WTC11 (cell line): Measurements from ENCODE around the gene GPHA2. TPM values are rescaled to one million over a fixed set of nuclear protein-coding genes. Genes with fewer than 3 reads are reported as not detected.

Experiments used
- ATAC-seq: fragments of 200-7000 bp; cut with Tn5 transposase; 2 replicates; pipeline ENCODE4 v1.10.0; 2021; ENCODE audit warnings: mild to moderate bottlenecking, moderate library complexity
- CTCF ChIA-PET: fragments of 300-600 bp; sonication (Branson Sonifier 250); formaldehyde crosslinking; loops from one replicate; lab custom pipeline; 2021; ENCODE audit warnings: antibody characterized with exemption; lab: Charles Lee
- POLR2A ChIA-PET: fragments of 350-600 bp; sonication (Branson Sonifier 250); formaldehyde crosslinking; loops from one replicate; lab custom pipeline; 2021; ENCODE audit warnings: antibody characterized with exemption; lab: Charles Lee
- DNase-seq: peaks from one replicate; pipeline ENCODE4 v3.0.0; 2021; ENCODE audit warnings: low spot score
- H3K27ac Mint-ChIP-seq: 2 replicates; pipeline ENCODE4 v1.8.0; 2021; ENCODE audit warnings: mixed read lengths
- H3K27me3 Mint-ChIP-seq: 2 replicates; pipeline ENCODE4 v1.8.0; 2021; ENCODE audit warnings: low read depth, mild to moderate bottlenecking, moderate library complexity, mixed read lengths
- H3K36me3 Mint-ChIP-seq: 2 replicates; pipeline ENCODE4 v1.8.0; 2021; ENCODE audit warnings: mixed read lengths
- H3K4me1 Mint-ChIP-seq: 2 replicates; pipeline ENCODE4 v1.8.0; 2022; ENCODE audit warnings: mixed read lengths
- H3K4me3 Mint-ChIP-seq: 2 replicates; pipeline ENCODE4 v1.8.0; 2021; ENCODE audit warnings: mild to moderate bottlenecking, moderate library complexity, mixed read lengths
- H3K9me3 Mint-ChIP-seq: 2 replicates; pipeline ENCODE4 v1.8.0; 2021; ENCODE audit warnings: mixed read lengths
- CREM ChIP-seq: sonication (generic); formaldehyde crosslinking; IDR thresholded peaks from 2 replicates; pipeline ENCODE4 v1.8.1; 2022; ENCODE audit warnings: mild to moderate bottlenecking, missing genetic modification reagents, moderate library complexity
- FOXK1 ChIP-seq: sonication (generic); formaldehyde crosslinking; IDR thresholded peaks from 2 replicates; pipeline ENCODE4 v1.8.0; 2022; ENCODE audit warnings: mild to moderate bottlenecking, moderate library complexity, missing genetic modification reagents
- FOXP4 ChIP-seq: sonication (generic); formaldehyde crosslinking; IDR thresholded peaks from 2 replicates; pipeline ENCODE4 v1.8.0; 2022; ENCODE audit warnings: mild to moderate bottlenecking, missing genetic modification reagents
- GRHL2 ChIP-seq: fragments of 250-450 bp; sonication (Bioruptor Pico); IDR thresholded peaks from 2 replicates; pipeline ENCODE4 v1.8.0; 2022; ENCODE audit warnings: mild to moderate bottlenecking, moderate library complexity; ENCODE audit not compliant: insufficient replicate concordance, severe bottlenecking
- GTF2I ChIP-seq: fragments of 250-450 bp; sonication (Bioruptor Pico); conservative IDR thresholded peaks from 2 replicates; pipeline ENCODE4 v1.4.0; 2021; ENCODE audit warnings: mild to moderate bottlenecking
- HMGA2 ChIP-seq: fragments of 250-450 bp; sonication (Bioruptor Pico); IDR thresholded peaks from 2 replicates; pipeline ENCODE4 v1.4.0; 2021; ENCODE audit warnings: mild to moderate bottlenecking, moderate library complexity
- HMGXB4 ChIP-seq: sonication (generic); formaldehyde crosslinking; IDR thresholded peaks from 2 replicates; pipeline ENCODE4 v1.8.1; 2023; ENCODE audit warnings: mild to moderate bottlenecking, moderate library complexity, missing genetic modification reagents
- MAX ChIP-seq: sonication (generic); formaldehyde crosslinking; IDR thresholded peaks from 2 replicates; pipeline ENCODE4 v1.8.0; 2022; ENCODE audit warnings: mild to moderate bottlenecking, missing genetic modification reagents
- MLX ChIP-seq: sonication (generic); formaldehyde crosslinking; IDR thresholded peaks from 2 replicates; pipeline ENCODE4 v1.8.1; 2023; ENCODE audit warnings: mild to moderate bottlenecking, missing genetic modification reagents, moderate library complexity
- MYBL2 ChIP-seq: sonication (generic); formaldehyde crosslinking; IDR thresholded peaks from 2 replicates; pipeline ENCODE4 v1.8.1; 2023; ENCODE audit warnings: mild to moderate bottlenecking, moderate library complexity, missing genetic modification reagents
- NFATC4 ChIP-seq: fragments of 250-450 bp; sonication (Bioruptor Pico); IDR thresholded peaks from 2 replicates; pipeline ENCODE4 v1.9.0; 2021; ENCODE audit warnings: mild to moderate bottlenecking
- NR1H2 ChIP-seq: sonication (generic); formaldehyde crosslinking; IDR thresholded peaks from 2 replicates; pipeline ENCODE4 v1.9.0; 2021; ENCODE audit warnings: mild to moderate bottlenecking, moderate library complexity, missing genetic modification reagents
- NR2C2 ChIP-seq: sonication (generic); formaldehyde crosslinking; IDR thresholded peaks from 2 replicates; pipeline ENCODE4 v1.8.0; 2022; ENCODE audit warnings: mild to moderate bottlenecking, missing genetic modification reagents
- NR3C1 ChIP-seq: sonication (generic); formaldehyde crosslinking; conservative IDR thresholded peaks from 2 replicates; pipeline ENCODE4 v1.8.1; 2023; ENCODE audit warnings: low read depth, mild to moderate bottlenecking, missing genetic modification reagents
- SP1 ChIP-seq: sonication (generic); formaldehyde crosslinking; conservative IDR thresholded peaks from 2 replicates; pipeline ENCODE4 v1.8.1; 2022; ENCODE audit warnings: missing genetic modification reagents
- TP53 ChIP-seq: sonication (generic); formaldehyde crosslinking; IDR thresholded peaks from 2 replicates; pipeline ENCODE4 v1.8.1; 2023; ENCODE audit warnings: mild to moderate bottlenecking, missing genetic modification reagents
- USF1 ChIP-seq: sonication (generic); formaldehyde crosslinking; IDR thresholded peaks from 2 replicates; pipeline ENCODE4 v1.8.0; 2022; ENCODE audit warnings: mild to moderate bottlenecking, missing genetic modification reagents
- ZBTB21 ChIP-seq: sonication (generic); formaldehyde crosslinking; IDR thresholded peaks from 2 replicates; pipeline ENCODE4 v1.8.1; 2023; ENCODE audit warnings: mild to moderate bottlenecking, missing genetic modification reagents, borderline replicate concordance
- ZNF121 ChIP-seq: sonication (generic); formaldehyde crosslinking; IDR thresholded peaks from 2 replicates; pipeline ENCODE4 v1.8.0; 2023; ENCODE audit warnings: missing genetic modification reagents
- ZNF263 ChIP-seq: sonication (generic); formaldehyde crosslinking; IDR thresholded peaks from 2 replicates; pipeline ENCODE4 v1.8.1; 2022; ENCODE audit warnings: low read depth, mild to moderate bottlenecking, moderate library complexity, missing genetic modification reagents
- ZNF423 ChIP-seq: fragments of 250-450 bp; sonication (Bioruptor Pico); IDR thresholded peaks from 2 replicates; pipeline ENCODE4 v2.1.2; 2022; ENCODE audit warnings: mild to moderate bottlenecking, moderate library complexity
- ZNF425 ChIP-seq: fragments of 250-450 bp; sonication (Bioruptor Pico); conservative IDR thresholded peaks from 2 replicates; pipeline ENCODE4 v1.9.0; 2021; ENCODE audit warnings: mild to moderate bottlenecking
- ZSCAN18 ChIP-seq: fragments of 250-450 bp; sonication (Bioruptor Pico); IDR thresholded peaks from 2 replicates; pipeline ENCODE4 v2.1.2; 2022; ENCODE audit warnings: mild to moderate bottlenecking, moderate library complexity
- total RNA-seq: library from RNA; stranded (reverse); gene quantifications from 3 replicates; pipeline ENCODE4 v1.2.3, GENCODE V29; 2021

GPHA2 gene
- total RNA-seq, 1 experiment from 2014 or later: 1.6 TPM

- TF ChIP-seq HMGXB4 (peak; percentile 98), FOXP4 (CRISPR knock-in tag) (peak; percentile 24; the same call in 1 of the 2 replicates), CREM (no peak), MLX (CRISPR knock-in tag) (no peak), ZSCAN18 (CRISPR knock-in tag) (no peak), NFATC4 (CRISPR knock-in tag) (no peak), USF1 (no peak; the same call in 1 of the 2 replicates), MAX (CRISPR knock-in tag) (no peak), ZNF121 (CRISPR knock-in tag) (no peak), FOXK1 (CRISPR knock-in tag) (peak; percentile 35; the same call in 1 of the 2 replicates), TP53 (CRISPR knock-in tag) (no peak), ZNF263 (CRISPR knock-in tag) (no peak), GTF2I (CRISPR knock-in tag) (no peak), NR2C2 (0 out of 2 replicates have a peak, but pooled peaks have one; percentile 18), ZBTB21 (CRISPR knock-in tag) (no peak), GRHL2 (no peak), NR1H2 (no peak), MYBL2 (CRISPR knock-in tag) (no peak)
Observed at GRCh38 chr11:64916775-64917662, 18.7 kb downstream of the GPHA2 start, which contains the start of gene ATG2A (continued).

GRCh38 chr11:64916040-64916774 is 19.5 kb downstream of the GPHA2 start:
- ATAC-seq (no peak), DNase-seq (no peak)
- H3K4me3 Mint-ChIP-seq: peak overlapping the region; percentile 88
- POLR2A ChIA-PET: interaction anchor here (0.6 kb wide), 1 partner anchor 59 kb away, joined by 3 read pairs; no protein-coding TSS in a partner anchor
- H3K9me3 Mint-ChIP-seq: no peaks in the 10 kb centered on the region
- CTCF ChIA-PET: interaction anchor here (0.7 to 2.1 kb wide), 7 partner anchors 8 to 87 kb away, joined by 3 to 6 read pairs (median 6); partner anchors contain the start of genes BATF2, GPHA2 and PPP2R5B
- TF ChIP-seq USF1 (no peak), NR3C1 (CRISPR knock-in tag) (no peak), ZNF423 (CRISPR knock-in tag) (peak; percentile 49; the same call in 1 of the 2 replicates), HMGA2 (CRISPR knock-in tag) (no peak), FOXK1 (CRISPR knock-in tag) (peak; percentile 86), SP1 (CRISPR knock-in tag) (0 out of 2 replicates have a peak, but pooled peaks have one; percentile 22), MAX (CRISPR knock-in tag) (peak; percentile 19; the same call in 1 of the 2 replicates), ZNF425 (no peak)
- peaks cover 13% of the 10 kb centered on the region for H3K4me1 Mint-ChIP-seq
- H3K27me3 Mint-ChIP-seq: no peaks in the 10 kb centered on the region
- H3K36me3 Mint-ChIP-seq: peaks cover 5% of the 10 kb centered on the region; the same call in 1 of the 2 replicates
- H3K27ac Mint-ChIP-seq: peak overlapping the region; percentile 86
